PC-3 (cell line): Measurements from ENCODE around the gene CDKN2B-AS1.

ENCODE experiments used
- EZH2 ChIP-seq: fragments of 300-600 bp; sonication (generic); IDR thresholded peaks from one replicate; pipeline ENCODE4 v1.6.1; 2017; ENCODE audit warnings: antibody characterized with exemption, mild to moderate bottlenecking, low read length; ENCODE audit not compliant: unreplicated experiment
- EZH2phosphoT487 ChIP-seq: fragments of 300-600 bp; sonication (generic); IDR thresholded peaks from 2 replicates; pipeline ENCODE4 v1.6.1; 2018; ENCODE audit warnings: mild to moderate bottlenecking, antibody characterized with exemption, low read length, borderline replicate concordance
- TF ChIP-seq, protein P1 (sequence below): fragments of 300-600 bp; sonication (generic); conservative IDR thresholded peaks from 2 replicates; pipeline ENCODE4 v1.5.1; 2017; ENCODE audit warnings: antibody characterized with exemption, low read depth, mild to moderate bottlenecking, low read length

- no peak for TF ChIP-seq EZH2
- TF ChIP-seq, protein P1, sequence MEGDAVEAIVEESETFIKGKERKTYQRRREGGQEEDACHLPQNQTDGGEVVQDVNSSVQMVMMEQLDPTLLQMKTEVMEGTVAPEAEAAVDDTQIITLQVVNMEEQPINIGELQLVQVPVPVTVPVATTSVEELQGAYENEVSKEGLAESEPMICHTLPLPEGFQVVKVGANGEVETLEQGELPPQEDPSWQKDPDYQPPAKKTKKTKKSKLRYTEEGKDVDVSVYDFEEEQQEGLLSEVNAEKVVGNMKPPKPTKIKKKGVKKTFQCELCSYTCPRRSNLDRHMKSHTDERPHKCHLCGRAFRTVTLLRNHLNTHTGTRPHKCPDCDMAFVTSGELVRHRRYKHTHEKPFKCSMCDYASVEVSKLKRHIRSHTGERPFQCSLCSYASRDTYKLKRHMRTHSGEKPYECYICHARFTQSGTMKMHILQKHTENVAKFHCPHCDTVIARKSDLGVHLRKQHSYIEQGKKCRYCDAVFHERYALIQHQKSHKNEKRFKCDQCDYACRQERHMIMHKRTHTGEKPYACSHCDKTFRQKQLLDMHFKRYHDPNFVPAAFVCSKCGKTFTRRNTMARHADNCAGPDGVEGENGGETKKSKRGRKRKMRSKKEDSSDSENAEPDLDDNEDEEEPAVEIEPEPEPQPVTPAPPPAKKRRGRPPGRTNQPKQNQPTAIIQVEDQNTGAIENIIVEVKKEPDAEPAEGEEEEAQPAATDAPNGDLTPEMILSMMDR: no peak
- no peak for TF ChIP-seq EZH2phosphoT487
Observed at GRCh38 chr9:21988056-21988990, 6.3 kb upstream of the CDKN2B-AS1 start.
